GM23338 (cell line): Measurements from ENCODE around the gene FDXACB1. TPM values are rescaled to one million over a fixed set of nuclear protein-coding genes. Genes with fewer than 3 reads are reported as not detected.

Experiments
- ATAC-seq: fragments of 200-7000 bp; cut with Tn5 transposase; 3 replicates; pipeline ENCODE4 v1.9.1; 2020
- DNase-seq: peaks from one replicate; pipeline ENCODE4 v3.0.0-alpha.2; 2015; ENCODE audit warnings: low spot score
- H2AFZ ChIP-seq: fragments of 200-600 bp; sonication (generic); 2 replicates; pipeline ENCODE4 v1.8.0; 2016; ENCODE audit warnings: antibody characterized with exemption, mild to moderate bottlenecking, moderate library complexity
- H3F3A ChIP-seq: fragments of 200-600 bp; sonication (generic); replicated peaks from 2 replicates; pipeline ENCODE4 v1.8.0; 2017; ENCODE audit warnings: antibody characterized with exemption, mixed run types, low read depth
- H3K27ac ChIP-seq: fragments of 200-600 bp; sonication (generic); 2 replicates; pipeline ENCODE4 v1.6.1; 2016; ENCODE audit warnings: low read depth
- H3K27me3 ChIP-seq: fragments of 200-600 bp; sonication (generic); 2 replicates; pipeline ENCODE4 v1.8.0; 2016; ENCODE audit warnings: mild to moderate bottlenecking, mixed run types, moderate library complexity; ENCODE audit not compliant: insufficient read depth
- H3K36me3 ChIP-seq: fragments of 200-600 bp; sonication (generic); 2 replicates; pipeline ENCODE4 v1.8.0; 2016; ENCODE audit warnings: mild to moderate bottlenecking; ENCODE audit not compliant: insufficient read depth
- H3K4me1 ChIP-seq: fragments of 200-600 bp; sonication (generic); 2 replicates; pipeline ENCODE4 v1.8.0; 2016; ENCODE audit warnings: mild to moderate bottlenecking, moderate library complexity; ENCODE audit not compliant: insufficient read depth
- H3K4me2 ChIP-seq: fragments of 200-600 bp; sonication (generic); 2 replicates; pipeline ENCODE4 v1.7.1; 2017; ENCODE audit warnings: mixed run types
- H3K4me3 ChIP-seq: fragments of 200-600 bp; sonication (generic); 2 replicates; pipeline ENCODE4 v1.6.1; 2016; ENCODE audit warnings: mixed run types
- H3K79me2 ChIP-seq: fragments of 200-600 bp; sonication (generic); replicated peaks from 2 replicates; pipeline ENCODE4 v1.8.0; 2017; ENCODE audit warnings: mild to moderate bottlenecking; ENCODE audit not compliant: insufficient read depth
- H3K9me2 ChIP-seq: fragments of 200-600 bp; sonication (generic); 2 replicates; pipeline ENCODE4 v1.8.0; 2017; ENCODE audit not compliant: insufficient read depth
- H4K20me1 ChIP-seq: fragments of 200-600 bp; sonication (generic); replicated peaks from 2 replicates; pipeline ENCODE4 v1.8.0; 2017; ENCODE audit warnings: mild to moderate bottlenecking; ENCODE audit not compliant: insufficient read depth
- H3K27ac Mint-ChIP-seq: 2 replicates; pipeline ENCODE4 v1.8.0; 2020; ENCODE audit warnings: inconsistent platforms, mild to moderate bottlenecking, moderate library complexity, mixed read lengths
- H3K27me3 Mint-ChIP-seq: 3 replicates; pipeline ENCODE4 v1.8.0; 2022; ENCODE audit warnings: low read depth, mild to moderate bottlenecking, moderate library complexity, mixed read lengths, inconsistent platforms; ENCODE audit not compliant: insufficient read depth, poor library complexity
- H3K36me3 Mint-ChIP-seq: 3 replicates; pipeline ENCODE4 v1.8.0; 2021; ENCODE audit warnings: low read depth, mild to moderate bottlenecking, inconsistent platforms, moderate library complexity, mixed read lengths
- H3K4me1 Mint-ChIP-seq: 3 replicates; pipeline ENCODE4 v1.8.0; 2020; ENCODE audit warnings: mild to moderate bottlenecking, inconsistent platforms, mixed read lengths
- H3K4me3 Mint-ChIP-seq: 3 replicates; pipeline ENCODE4 v1.8.0; 2021; ENCODE audit warnings: moderate library complexity, mild to moderate bottlenecking, inconsistent platforms, mixed read lengths
- H3K9me3 Mint-ChIP-seq: 3 replicates; pipeline ENCODE4 v1.8.0; 2020; ENCODE audit warnings: moderate library complexity, mild to moderate bottlenecking, inconsistent platforms, mixed read lengths
- CREB1 ChIP-seq: fragments of 250-450 bp; sonication (Bioruptor Pico); IDR thresholded peaks from 2 replicates; pipeline ENCODE4 v1.5.0; 2020; ENCODE audit warnings: low read depth, mild to moderate bottlenecking, moderate library complexity
- CTCF ChIP-seq, 2 experiments: fragments of 200-600 bp in 1 of 2; sonication (generic) in 1 of 2; conservative IDR thresholded peaks; 2 replicates each; pipeline versions ENCODE4 v1.5.1 to v1.6.1; 2016 to 2017; ENCODE audit warnings: antibody characterized with exemption in 2 of 2, low read depth in 2 of 2, mild to moderate bottlenecking in 2 of 2, moderate library complexity in 1 of 2
- ETS1 ChIP-seq: IDR thresholded peaks from 2 replicates; pipeline ENCODE4 v1.6.1; 2016; ENCODE audit warnings: antibody characterized with exemption
- EZH2 ChIP-seq: fragments of 200-600 bp; sonication (generic); IDR thresholded peaks from one replicate; pipeline ENCODE4 v1.8.0; 2017; ENCODE audit warnings: antibody characterized with exemption, mild to moderate bottlenecking, low read depth; ENCODE audit not compliant: unreplicated experiment
- JUNB ChIP-seq: IDR thresholded peaks from one replicate; pipeline ENCODE4 v1.6.1; 2016; ENCODE audit warnings: antibody characterized with exemption; ENCODE audit not compliant: unreplicated experiment
- NANOG ChIP-seq: IDR thresholded peaks from 2 replicates; pipeline ENCODE4 v1.6.1; 2016; ENCODE audit warnings: antibody characterized with exemption, borderline replicate concordance
- ZNF331 ChIP-seq: fragments of 250-450 bp; sonication (Bioruptor Pico); IDR thresholded peaks from 2 replicates; pipeline ENCODE4 v1.5.0; 2020; ENCODE audit warnings: low read depth, mild to moderate bottlenecking, moderate library complexity
- ZNF462 ChIP-seq: fragments of 250-450 bp; sonication (Bioruptor Pico); IDR thresholded peaks from 2 replicates; pipeline ENCODE4 v1.5.0; 2020; ENCODE audit warnings: mild to moderate bottlenecking, moderate library complexity
- polyA plus RNA-seq: library from polyadenylated mRNA; unstranded; fragments of >200 nt; fragmentation: Nextera tagmentation; extraction: Ambion mirVana; gene quantifications from 2 replicates; pipeline ENCODE4 v1.2.1, GENCODE V29; 2016
- total RNA-seq: library from RNA; depleted of rRNA; stranded (reverse); fragments of >200 nt; shearing (Covaris generic); gene quantifications from 2 replicates; pipeline ENCODE4 v1.2.3, GENCODE V29; 2014

The FDXACB1 gene
- total and polyA plus RNA-seq, 2 experiments from 2014 or later = 1.6 to 2.4 TPM

GRCh38 chr11:111870522-111870885 lies 8.5 kb downstream of the FDXACB1 start (continued):
- TF ChIP-seq JUNB = no peak
- no peak for TF ChIP-seq NANOG
- no peak for TF ChIP-seq CTCF (conservative IDR thresholded peaks at IDR 0.05; ENCODE audit: low read depth in 2 of 2)
- TF ChIP-seq ETS1 = no peak
- TF ChIP-seq CREB1 (CRISPR knock-in tag) = no peak
- no peak for TF ChIP-seq EZH2

- Histone ChIP-seq H4K20me1 (no peaks in the 10 kb centered on the region), H3K27me3 (no peaks in the 10 kb centered on the region), H3K4me1 (peaks cover 12% of the 10 kb centered on the region; the same call in 1 of the 2 replicates), H3K9me2 (no peaks in the 10 kb centered on the region), H3F3A (no peaks in the 10 kb centered on the region), H3K4me3 (peak overlapping the region; percentile 80; the same call in 1 of the 2 replicates), H3K36me3 (0 out of 2 replicates have a peak, but pooled peaks cover 6% of the 10 kb centered on the region), H3K79me2 (no peaks in the 10 kb centered on the region), H3K27ac (no peak overlapping the region), H2AFZ (no peak overlapping the region), H3K4me2 (no peak overlapping the region; the same call in 1 of the 2 replicates)
- Mint-ChIP-seq H3K27me3 (peaks cover 6% of the 10 kb centered on the region), H3K36me3 (peaks cover 13% of the 10 kb centered on the region), H3K4me1 (peaks cover 11% of the 10 kb centered on the region; the same call in 2 of the 3 replicates), H3K4me3 (no peak overlapping the region), H3K9me3 (no peaks in the 10 kb centered on the region), H3K27ac (no peak overlapping the region)
- ATAC-seq = no peak
- no peak for TF ChIP-seq CTCF (conservative IDR thresholded peaks at IDR 0.05; ENCODE audit: low read depth in 2 of 2)
- TF ChIP-seq ZNF331 (CRISPR knock-in tag) = no peak
- no peak for TF ChIP-seq ZNF462
- DNase-seq = no peak
Observed at GRCh38 chr11:111870113-111870512, 8.9 kb downstream of the FDXACB1 start.
